Astrocyte (in vitro differentiated cells and primary cell): ENCODE results near the gene ANKHD1.

Source experiments
- CTCF ChIP-seq: IDR thresholded peaks from 2 replicates; pipeline ENCODE4 v1.5.1; 2011; ENCODE audit warnings: low read depth, mild to moderate bottlenecking, inconsistent platforms, low read length, moderate library complexity; ENCODE audit not compliant: insufficient read depth
- EZH2 ChIP-seq: IDR thresholded peaks from 2 replicates; pipeline ENCODE4 v1.6.1; 2012; ENCODE audit warnings: mild to moderate bottlenecking, low read length, inconsistent platforms; ENCODE audit not compliant: insufficient read depth

- TF ChIP-seq EZH2 (no peak), CTCF (no peak)
Measured at GRCh38 chr5:140469259-140469658, 67.6 kb downstream of the ANKHD1 start.
